NCI-H1048 (cell line): ENCODE data around the gene GUCA2A.

ENCODE experiments used
- DNase-seq: peaks from one replicate; lab custom pipeline; 2025; lab: John Stamatoyannopoulos, UW

The GUCA2A gene

GRCh38 chr1:42153624-42154023, 10.9 kb downstream of the GUCA2A start:
- DNase-seq = no peak

GRCh38 chr1:42152907-42153600, 11.5 kb downstream of the GUCA2A start, which contains the start of gene GUCA2B:
GUCA2B (plus strand) TSS chr1:42153410; CDS start chr1:42153451, 41 bp downstream.
- DNase-seq = no peak

GRCh38 chr1:42152119-42152518, 12.4 kb downstream of the GUCA2A start:
- DNase-seq = no peak

- DNase-seq = no peak
Observed at GRCh38 chr1:42150651-42151050, 13.9 kb downstream of the GUCA2A start.

- no peak for DNase-seq
Observed at GRCh38 chr1:42148166-42148565, 16.4 kb downstream of the GUCA2A start.

- DNase-seq = peak; percentile 39
Observed at GRCh38 chr1:42146626-42147320, 17.8 kb downstream of the GUCA2A start.

GRCh38 chr1:42145764-42146625, 18.6 kb downstream of the GUCA2A start:
- DNase-seq = no peak

- DNase-seq = no peak
Observed at GRCh38 chr1:42145389-42145716, 19.2 kb downstream of the GUCA2A start.

- DNase-seq = no peak
Observed at GRCh38 chr1:42144711-42145388, 19.7 kb downstream of the GUCA2A start.

GRCh38 chr1:42143896-42144710, 20.4 kb downstream of the GUCA2A start:
- no peak for DNase-seq

GRCh38 chr1:42142894-42143675, 21.5 kb downstream of the GUCA2A start:
- no peak for DNase-seq

- no peak for DNase-seq
Observed at GRCh38 chr1:42141978-42142377, 22.6 kb downstream of the GUCA2A start.

GRCh38 chr1:42140191-42140590, 24.4 kb downstream of the GUCA2A start:
- DNase-seq = no peak

- no peak for DNase-seq
Observed at GRCh38 chr1:42139444-42139843, 25.1 kb downstream of the GUCA2A start.

- DNase-seq = no peak
Observed at GRCh38 chr1:42138586-42138985, 26.0 kb downstream of the GUCA2A start.

- DNase-seq = no peak
Observed at GRCh38 chr1:42137766-42138165, 26.8 kb downstream of the GUCA2A start.

- DNase-seq = no peak
Observed at GRCh38 chr1:42136466-42136865, 28.1 kb downstream of the GUCA2A start.

GRCh38 chr1:42135426-42135825, 29.1 kb downstream of the GUCA2A start:
- DNase-seq = no peak

GRCh38 chr1:42133809-42134526, 30.6 kb downstream of the GUCA2A start:
- no peak for DNase-seq

- no peak for DNase-seq
Observed at GRCh38 chr1:42133390-42133789, 31.2 kb downstream of the GUCA2A start.
